ENCODE results near the gene KIAA1958.

KIAA1958 gene

DNA sequence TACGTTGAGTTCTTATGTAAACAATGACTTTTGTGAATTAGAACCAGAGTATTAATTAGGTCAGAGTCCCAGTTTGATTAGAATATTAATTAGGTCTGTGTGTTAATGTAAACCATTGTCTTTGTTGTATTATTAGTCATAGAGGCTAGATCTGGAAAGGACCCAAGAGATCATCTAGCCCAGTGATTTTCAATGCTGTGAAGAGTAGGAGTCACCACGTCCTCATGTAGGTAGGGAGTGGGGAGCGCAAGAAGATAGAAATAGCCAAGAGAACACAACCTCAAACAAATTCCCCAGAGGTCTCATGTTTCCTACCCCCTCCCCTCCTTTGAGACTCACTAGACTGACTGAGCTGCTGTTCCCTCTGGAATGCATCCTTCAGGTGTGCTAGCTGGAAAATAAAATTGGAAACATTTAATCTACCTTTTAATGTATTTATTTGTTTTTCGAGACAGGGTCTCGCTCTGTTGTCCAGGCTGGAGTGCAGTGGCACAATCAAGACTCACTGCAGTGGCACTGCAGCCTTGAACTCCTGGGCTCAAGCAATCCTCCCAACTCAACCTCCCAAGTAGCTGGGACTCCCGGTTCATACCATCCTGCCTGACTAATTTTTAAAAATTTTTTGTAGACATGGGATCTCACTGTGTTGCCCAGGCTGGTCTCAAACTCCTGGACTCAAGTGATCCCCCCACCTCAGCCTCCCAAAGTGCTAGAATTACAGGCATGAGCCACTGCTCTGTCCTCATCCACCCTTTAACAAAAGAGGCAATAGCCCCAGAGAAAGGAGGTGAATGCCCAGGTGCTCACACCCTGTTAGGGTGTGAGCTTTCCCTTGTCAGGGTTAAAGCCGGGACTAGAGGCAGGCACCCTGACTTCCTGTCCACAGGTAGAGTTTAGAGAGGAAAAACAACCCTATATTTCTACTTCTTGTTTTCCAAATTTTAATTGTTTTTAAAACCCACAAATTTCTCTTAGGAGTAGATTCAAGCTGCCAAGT is 138.4 kb downstream of the KIAA1958 start:
- no peak overlapping the region for H3K4me3 ChIP-seq (ENCODE audit: low read length, poor library complexity, severe bottlenecking)

DNA sequence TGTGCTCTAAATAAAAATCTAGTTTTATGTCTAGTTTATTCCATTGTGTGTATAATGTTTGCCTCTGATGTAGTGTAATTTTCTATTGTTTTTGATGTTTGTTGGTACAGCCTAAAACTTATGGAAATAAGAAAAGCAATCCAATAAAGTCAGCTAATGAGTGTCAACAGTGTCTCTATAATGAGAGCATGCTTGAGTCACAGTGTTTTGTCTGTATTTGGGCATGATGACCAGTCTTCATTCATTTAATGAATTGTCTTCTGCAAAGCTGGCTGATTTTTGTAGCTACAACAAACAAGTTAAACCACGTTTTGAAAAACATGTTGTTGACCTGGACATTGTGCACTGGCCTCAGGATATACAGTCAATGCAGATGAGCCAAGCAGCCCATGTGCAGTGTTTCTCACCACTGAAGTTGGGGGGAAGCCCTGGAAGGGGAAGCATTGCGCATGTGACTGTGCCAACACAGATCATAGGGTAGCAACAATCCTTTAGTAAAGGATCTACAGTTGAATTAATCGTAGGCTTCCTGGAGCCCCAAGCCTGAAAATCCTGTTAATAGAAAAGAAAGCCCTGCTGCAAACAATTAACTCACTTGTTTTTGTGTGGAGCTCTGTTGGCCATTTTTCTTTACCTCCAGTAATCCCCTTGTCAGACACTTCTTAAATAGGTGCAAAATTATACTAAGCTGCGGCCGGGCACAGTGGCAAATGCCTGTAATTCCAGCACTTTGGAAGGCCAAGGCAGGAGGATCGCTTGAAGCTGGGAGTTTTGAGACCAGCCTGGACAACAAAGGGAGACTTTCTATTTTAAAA is 143.3 kb downstream of the KIAA1958 start:
- Histone ChIP-seq H3K79me2 (ENCODE audit: insufficient read depth, low read length) (no peaks in the 10 kb centered on the region), H4K20me1 (ENCODE audit: insufficient read depth, low read length, poor library complexity, severe bottlenecking) (no peaks in the 10 kb centered on the region)
- TF ChIP-seq, protein P1, sequence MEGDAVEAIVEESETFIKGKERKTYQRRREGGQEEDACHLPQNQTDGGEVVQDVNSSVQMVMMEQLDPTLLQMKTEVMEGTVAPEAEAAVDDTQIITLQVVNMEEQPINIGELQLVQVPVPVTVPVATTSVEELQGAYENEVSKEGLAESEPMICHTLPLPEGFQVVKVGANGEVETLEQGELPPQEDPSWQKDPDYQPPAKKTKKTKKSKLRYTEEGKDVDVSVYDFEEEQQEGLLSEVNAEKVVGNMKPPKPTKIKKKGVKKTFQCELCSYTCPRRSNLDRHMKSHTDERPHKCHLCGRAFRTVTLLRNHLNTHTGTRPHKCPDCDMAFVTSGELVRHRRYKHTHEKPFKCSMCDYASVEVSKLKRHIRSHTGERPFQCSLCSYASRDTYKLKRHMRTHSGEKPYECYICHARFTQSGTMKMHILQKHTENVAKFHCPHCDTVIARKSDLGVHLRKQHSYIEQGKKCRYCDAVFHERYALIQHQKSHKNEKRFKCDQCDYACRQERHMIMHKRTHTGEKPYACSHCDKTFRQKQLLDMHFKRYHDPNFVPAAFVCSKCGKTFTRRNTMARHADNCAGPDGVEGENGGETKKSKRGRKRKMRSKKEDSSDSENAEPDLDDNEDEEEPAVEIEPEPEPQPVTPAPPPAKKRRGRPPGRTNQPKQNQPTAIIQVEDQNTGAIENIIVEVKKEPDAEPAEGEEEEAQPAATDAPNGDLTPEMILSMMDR (conservative IDR thresholded peaks at IDR 0.05; ENCODE audit: low read length), result no peak
- no peak for TF ChIP-seq EZH2phosphoT487 (IDR thresholded peaks at IDR 0.05; ENCODE audit: borderline replicate concordance)

More for the DNA sequence above, 138.4 kb downstream of the KIAA1958 start:
- Histone ChIP-seq H4K20me1 (ENCODE audit: insufficient read depth, low read length, poor library complexity, severe bottlenecking) (no peaks in the 10 kb centered on the region), H3K9ac (ENCODE audit: low read depth, low read length, poor library complexity, severe bottlenecking) (no peak overlapping the region), H3K9me3 (ENCODE audit: insufficient read depth, low read depth, low read length) (no peaks in the 10 kb centered on the region), H3K36me3 (ENCODE audit: insufficient read depth, low read length) (peaks cover 3% of the 10 kb centered on the region; the same call in 1 of the 2 replicates), H2AFZ (ENCODE audit: low read length) (no peak overlapping the region), H3K79me2 (ENCODE audit: insufficient read depth, low read length) (no peaks in the 10 kb centered on the region), H3K4me2 (ENCODE audit: low read depth, low read length, poor library complexity, severe bottlenecking) (no peak overlapping the region), H3K4me1 (ENCODE audit: insufficient read depth, low read length, poor library complexity, severe bottlenecking) (peaks cover 5% of the 10 kb centered on the region), H3K27me3 (ENCODE audit: insufficient read depth, low read length, poor library complexity, severe bottlenecking) (no peaks in the 10 kb centered on the region), H3K9me2 (replicated peaks; ENCODE audit: low read depth, low read length) (no peaks in the 10 kb centered on the region), H3F3A (ENCODE audit: low read depth) (no peaks in the 10 kb centered on the region)
- TF ChIP-seq, protein P1 (conservative IDR thresholded peaks at IDR 0.05; ENCODE audit: low read length), result no peak
- TF ChIP-seq EZH2phosphoT487 (IDR thresholded peaks at IDR 0.05; ENCODE audit: borderline replicate concordance), result no peak

DNA sequence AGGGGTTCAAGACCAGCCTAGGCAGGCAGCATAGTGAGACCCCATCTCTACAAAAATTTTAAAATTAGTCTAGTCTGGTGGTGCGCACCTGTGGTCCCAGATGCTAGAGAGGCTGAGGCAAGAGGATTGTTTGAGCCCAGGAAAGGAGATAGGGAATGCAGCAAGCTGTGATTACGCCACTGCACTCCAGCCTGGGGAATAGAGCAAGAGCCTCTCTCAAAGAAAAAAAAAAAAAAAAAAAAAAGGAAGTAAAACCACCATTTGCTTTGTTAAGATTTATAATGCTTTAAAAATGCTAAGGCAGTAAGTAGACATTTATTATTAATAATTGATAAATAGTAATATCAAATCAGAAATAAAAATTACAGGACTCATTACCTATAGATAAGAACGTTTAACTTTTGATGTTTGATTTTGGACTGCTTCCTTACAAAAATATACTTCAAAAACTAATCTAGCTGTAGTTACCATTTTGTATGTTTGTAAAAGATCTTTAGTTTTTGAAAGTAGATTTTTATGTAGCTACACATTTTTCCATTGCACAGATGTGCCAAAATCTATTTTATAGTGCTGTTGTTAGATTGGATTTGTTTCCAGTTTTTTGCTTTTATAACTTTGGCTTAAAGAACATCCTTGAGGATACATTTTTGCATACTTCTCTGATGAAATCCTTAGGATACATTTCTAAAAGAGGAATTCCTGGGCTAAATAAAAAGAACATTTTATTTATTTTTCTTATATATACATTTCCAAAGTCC is 144.9 kb downstream of the KIAA1958 start:
- H3K9me2 ChIP-seq (replicated peaks; ENCODE audit: low read depth, low read length), result no peaks in the 10 kb centered on the region
- peaks cover 5% of the 10 kb centered on the region for H3K4me1 ChIP-seq (ENCODE audit: insufficient read depth, low read length, poor library complexity, severe bottlenecking)
- H3K27me3 ChIP-seq (ENCODE audit: insufficient read depth, low read length, poor library complexity, severe bottlenecking), result no peaks in the 10 kb centered on the region
- TF ChIP-seq, protein P1 (conservative IDR thresholded peaks at IDR 0.05; ENCODE audit: low read length), result no peak
- TF ChIP-seq EZH2phosphoT487 (IDR thresholded peaks at IDR 0.05; ENCODE audit: borderline replicate concordance), result no peak
- H3F3A ChIP-seq (ENCODE audit: low read depth), result no peaks in the 10 kb centered on the region
- H3K79me2 ChIP-seq (ENCODE audit: insufficient read depth, low read length), result no peaks in the 10 kb centered on the region
- no peaks in the 10 kb centered on the region for H3K9me3 ChIP-seq (ENCODE audit: insufficient read depth, low read depth, low read length)
- no peak overlapping the region for H3K4me2 ChIP-seq (ENCODE audit: low read depth, low read length, poor library complexity, severe bottlenecking)
- H3K4me3 ChIP-seq (ENCODE audit: low read length, poor library complexity, severe bottlenecking), result no peak overlapping the region
- H2AFZ ChIP-seq (ENCODE audit: low read length), result no peak overlapping the region
- no peaks in the 10 kb centered on the region for H3K36me3 ChIP-seq (ENCODE audit: insufficient read depth, low read length)
- H4K20me1 ChIP-seq (ENCODE audit: insufficient read depth, low read length, poor library complexity, severe bottlenecking), result no peaks in the 10 kb centered on the region
- H3K9ac ChIP-seq (ENCODE audit: low read depth, low read length, poor library complexity, severe bottlenecking), result no peak overlapping the region

More for the DNA sequence above, 143.3 kb downstream of the KIAA1958 start:
- H3F3A ChIP-seq (ENCODE audit: low read depth), result no peaks in the 10 kb centered on the region
- no peaks in the 10 kb centered on the region for H3K9me2 ChIP-seq (replicated peaks; ENCODE audit: low read depth, low read length)
- H3K27me3 ChIP-seq (ENCODE audit: insufficient read depth, low read length, poor library complexity, severe bottlenecking), result no peaks in the 10 kb centered on the region
- no peak overlapping the region for H3K4me3 ChIP-seq (ENCODE audit: low read length, poor library complexity, severe bottlenecking)
- no peaks in the 10 kb centered on the region for H3K9me3 ChIP-seq (ENCODE audit: insufficient read depth, low read depth, low read length)
- no peaks in the 10 kb centered on the region for H3K36me3 ChIP-seq (ENCODE audit: insufficient read depth, low read length)
- H3K4me1 ChIP-seq (ENCODE audit: insufficient read depth, low read length, poor library complexity, severe bottlenecking), result peaks cover 5% of the 10 kb centered on the region
- H3K9ac ChIP-seq (ENCODE audit: low read depth, low read length, poor library complexity, severe bottlenecking), result no peak overlapping the region
- no peak overlapping the region for H2AFZ ChIP-seq (ENCODE audit: low read length)
- no peak overlapping the region for H3K4me2 ChIP-seq (ENCODE audit: low read depth, low read length, poor library complexity, severe bottlenecking)
